AG09309 (cell line): Measurements from ENCODE around the gene SELENOW.
"Not testable (repeated sequence)": the region's sequence is repeated elsewhere in the genome, so short reads cannot be mapped to it uniquely, and the experiment has no call there.

ENCODE experiments used
- DNase-seq: peaks from one replicate; pipeline ENCODE4 v3.0.0-alpha.2; 2010; ENCODE audit warnings: low read depth
- H3K4me3 ChIP-seq: 2 replicates; pipeline ENCODE4 v1.5.1; 2011; ENCODE audit warnings: mild to moderate bottlenecking, low read depth, low read length, moderate library complexity; ENCODE audit not compliant: control insufficient read depth
- CTCF ChIP-seq: IDR thresholded peaks from 2 replicates; pipeline ENCODE4 v1.5.1; 2011; ENCODE audit warnings: mild to moderate bottlenecking, low read depth, low read length, inconsistent platforms; ENCODE audit not compliant: insufficient read depth, control insufficient read depth; ENCODE audit errors: missing control alignments

Gene SELENOW

GRCh38 chr19:47781590-47782262 lies 3.2 kb downstream of the SELENOW start:
- no peak for TF ChIP-seq CTCF
- H3K4me3 ChIP-seq: no peak overlapping the region
- DNase-seq: no peak

GRCh38 chr19:47786566-47786965 lies 8.1 kb downstream of the SELENOW start:
- no peak overlapping the region for H3K4me3 ChIP-seq
- no peak for TF ChIP-seq CTCF
- no peak for DNase-seq

- not testable (repeated sequence) for DNase-seq, H3K4me3 ChIP-seq
These were observed 8.8 kb downstream of the SELENOW start for GRCh38 chr19:47787307-47787706.

GRCh38 chr19:47789811-47790210 lies 11.3 kb downstream of the SELENOW start:
- not testable (repeated sequence) for DNase-seq, H3K4me3 ChIP-seq

GRCh38 chr19:47790398-47790814 lies 11.9 kb downstream of the SELENOW start:
- DNase-seq: no peak
- H3K4me3 ChIP-seq: no peak overlapping the region
- TF ChIP-seq CTCF: peak; percentile 96

GRCh38 chr19:47792616-47793015 lies 14.1 kb downstream of the SELENOW start:
- DNase-seq: no peak
- no peak for TF ChIP-seq CTCF
- H3K4me3 ChIP-seq: no peak overlapping the region

GRCh38 chr19:47794526-47794925 lies 16.0 kb downstream of the SELENOW start:
- no peak for DNase-seq
- no peak overlapping the region for H3K4me3 ChIP-seq
- peak; percentile 10 for TF ChIP-seq CTCF

GRCh38 chr19:47796785-47797184 lies 18.3 kb downstream of the SELENOW start:
- TF ChIP-seq CTCF: no peak
- H3K4me3 ChIP-seq: no peak overlapping the region
- DNase-seq: no peak
